Transverse colon (tissue), 4 donors: ENCODE data around the gene RSPO4.

ENCODE experiments used
- EP300 ChIP-seq: sonication (generic); formaldehyde crosslinking; IDR thresholded peaks from one replicate; pipeline ENCODE4 v1.6.1; 2017; ENCODE audit warnings: antibody characterized with exemption, low read depth
- POLR2A ChIP-seq: fragments of 450-650 bp; IDR thresholded peaks from one replicate; pipeline ENCODE4 v1.6.1; 2016; ENCODE audit warnings: antibody characterized with exemption, mild to moderate bottlenecking, moderate library complexity
- POLR2AphosphoS5 ChIP-seq, 3 donors: sonication (generic); formaldehyde crosslinking; IDR thresholded peaks; one replicate each; pipeline ENCODE4 v1.6.1; 2016; ENCODE audit warnings: antibody characterized with exemption in 3 of 3
- TF ChIP-seq, protein P1 (sequence below), 5 experiments: fragments of 200-600 bp in 3 of 5; fragments of 450-650 bp in 2 of 5; sonication (generic) in 3 of 5; IDR thresholded peaks; 1 replicate in 2 of 5; 2 replicates in 3 of 5; pipeline ENCODE4 v1.5.1; 2016 to 2017; ENCODE audit warnings: antibody characterized with exemption in 5 of 5, inconsistent platforms in 3 of 5, mild to moderate bottlenecking in 2 of 5, moderate library complexity in 1 of 5

DNA sequence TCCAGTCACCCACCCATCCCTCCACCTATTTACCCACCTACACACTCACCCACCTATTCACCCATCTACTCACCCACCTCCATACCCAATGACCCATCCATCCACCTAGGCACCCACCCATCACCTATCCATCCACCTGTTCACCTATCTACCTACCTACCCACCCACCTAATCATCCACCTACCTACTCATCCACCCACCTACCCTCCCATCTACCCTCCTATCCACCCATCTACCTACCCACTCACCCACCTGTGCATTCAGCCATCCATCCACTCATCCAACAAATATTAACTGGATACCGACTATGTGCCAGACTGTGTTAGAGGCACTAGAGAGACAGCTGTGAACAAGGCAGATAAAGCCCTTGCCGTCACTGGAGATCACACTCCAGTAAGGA is 40.3 kb downstream of the RSPO4 start:
- TF ChIP-seq, protein P1, sequence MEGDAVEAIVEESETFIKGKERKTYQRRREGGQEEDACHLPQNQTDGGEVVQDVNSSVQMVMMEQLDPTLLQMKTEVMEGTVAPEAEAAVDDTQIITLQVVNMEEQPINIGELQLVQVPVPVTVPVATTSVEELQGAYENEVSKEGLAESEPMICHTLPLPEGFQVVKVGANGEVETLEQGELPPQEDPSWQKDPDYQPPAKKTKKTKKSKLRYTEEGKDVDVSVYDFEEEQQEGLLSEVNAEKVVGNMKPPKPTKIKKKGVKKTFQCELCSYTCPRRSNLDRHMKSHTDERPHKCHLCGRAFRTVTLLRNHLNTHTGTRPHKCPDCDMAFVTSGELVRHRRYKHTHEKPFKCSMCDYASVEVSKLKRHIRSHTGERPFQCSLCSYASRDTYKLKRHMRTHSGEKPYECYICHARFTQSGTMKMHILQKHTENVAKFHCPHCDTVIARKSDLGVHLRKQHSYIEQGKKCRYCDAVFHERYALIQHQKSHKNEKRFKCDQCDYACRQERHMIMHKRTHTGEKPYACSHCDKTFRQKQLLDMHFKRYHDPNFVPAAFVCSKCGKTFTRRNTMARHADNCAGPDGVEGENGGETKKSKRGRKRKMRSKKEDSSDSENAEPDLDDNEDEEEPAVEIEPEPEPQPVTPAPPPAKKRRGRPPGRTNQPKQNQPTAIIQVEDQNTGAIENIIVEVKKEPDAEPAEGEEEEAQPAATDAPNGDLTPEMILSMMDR (IDR thresholded peaks at IDR 0.05) = no peak
- no peak for TF ChIP-seq EP300
- TF ChIP-seq POLR2A = no peak
- TF ChIP-seq POLR2AphosphoS5 (IDR thresholded peaks at IDR 0.05) = no peak
